WTC11 (cell line): ENCODE results near the gene SNTA1. TPM values are rescaled to one million over a fixed set of nuclear protein-coding genes. Genes with fewer than 3 reads are reported as not detected.

ENCODE experiments used
- ATAC-seq: fragments of 200-7000 bp; cut with Tn5 transposase; 2 replicates; pipeline ENCODE4 v1.10.0; 2021; ENCODE audit warnings: mild to moderate bottlenecking, moderate library complexity
- Bru-seq: library from RNA; stranded (reverse); fragments of 400-500 nt; gene quantifications from one replicate; lab custom pipeline; 2021; lab: Mats Ljungman, UMichigan
- CTCF ChIA-PET: fragments of 300-600 bp; sonication (Branson Sonifier 250); formaldehyde crosslinking; loops from one replicate; lab custom pipeline; 2021; ENCODE audit warnings: antibody characterized with exemption; lab: Charles Lee
- POLR2A ChIA-PET: fragments of 350-600 bp; sonication (Branson Sonifier 250); formaldehyde crosslinking; loops from one replicate; lab custom pipeline; 2021; ENCODE audit warnings: antibody characterized with exemption; lab: Charles Lee
- DNase-seq: peaks from one replicate; pipeline ENCODE4 v3.0.0; 2021; ENCODE audit warnings: low spot score
- H3K27ac Mint-ChIP-seq: 2 replicates; pipeline ENCODE4 v1.8.0; 2021; ENCODE audit warnings: mixed read lengths
- H3K27me3 Mint-ChIP-seq: 2 replicates; pipeline ENCODE4 v1.8.0; 2021; ENCODE audit warnings: low read depth, mild to moderate bottlenecking, moderate library complexity, mixed read lengths
- H3K36me3 Mint-ChIP-seq: 2 replicates; pipeline ENCODE4 v1.8.0; 2021; ENCODE audit warnings: mixed read lengths
- H3K4me1 Mint-ChIP-seq: 2 replicates; pipeline ENCODE4 v1.8.0; 2022; ENCODE audit warnings: mixed read lengths
- H3K4me3 Mint-ChIP-seq: 2 replicates; pipeline ENCODE4 v1.8.0; 2021; ENCODE audit warnings: mild to moderate bottlenecking, moderate library complexity, mixed read lengths
- H3K9me3 Mint-ChIP-seq: 2 replicates; pipeline ENCODE4 v1.8.0; 2021; ENCODE audit warnings: mixed read lengths
- CBFB ChIP-seq: sonication (generic); formaldehyde crosslinking; IDR thresholded peaks from 2 replicates; pipeline ENCODE4 v1.8.1; 2022; ENCODE audit warnings: mild to moderate bottlenecking, low read depth, missing genetic modification reagents
- CREB1 ChIP-seq: sonication (generic); formaldehyde crosslinking; IDR thresholded peaks from 2 replicates; pipeline ENCODE4 v1.8.0; 2023; ENCODE audit warnings: mild to moderate bottlenecking, missing genetic modification reagents
- FOXP1 ChIP-seq: sonication (generic); formaldehyde crosslinking; IDR thresholded peaks from 2 replicates; pipeline ENCODE4 v1.8.0; 2022; ENCODE audit warnings: missing genetic modification reagents, mild to moderate bottlenecking, moderate library complexity, borderline replicate concordance
- HMGXB4 ChIP-seq: sonication (generic); formaldehyde crosslinking; IDR thresholded peaks from 2 replicates; pipeline ENCODE4 v1.8.1; 2023; ENCODE audit warnings: mild to moderate bottlenecking, moderate library complexity, missing genetic modification reagents
- MYBL2 ChIP-seq: sonication (generic); formaldehyde crosslinking; IDR thresholded peaks from 2 replicates; pipeline ENCODE4 v1.8.1; 2023; ENCODE audit warnings: mild to moderate bottlenecking, moderate library complexity, missing genetic modification reagents
- NFE2L1 ChIP-seq: sonication (generic); formaldehyde crosslinking; IDR thresholded peaks from 2 replicates; pipeline ENCODE4 v1.8.1; 2023; ENCODE audit warnings: missing genetic modification reagents
- SP1 ChIP-seq: sonication (generic); formaldehyde crosslinking; conservative IDR thresholded peaks from 2 replicates; pipeline ENCODE4 v1.8.1; 2022; ENCODE audit warnings: missing genetic modification reagents
- TEAD1 ChIP-seq: sonication (generic); formaldehyde crosslinking; IDR thresholded peaks from 2 replicates; pipeline ENCODE4 v1.8.0; 2022; ENCODE audit warnings: mild to moderate bottlenecking, missing genetic modification reagents
- ZNF121 ChIP-seq: sonication (generic); formaldehyde crosslinking; IDR thresholded peaks from 2 replicates; pipeline ENCODE4 v1.8.0; 2023; ENCODE audit warnings: missing genetic modification reagents
- ZNF138 ChIP-seq: sonication (generic); formaldehyde crosslinking; conservative IDR thresholded peaks from 2 replicates; pipeline ENCODE4 v1.8.1; 2022; ENCODE audit warnings: mild to moderate bottlenecking, moderate library complexity, missing genetic modification reagents
- ZNF263 ChIP-seq: sonication (generic); formaldehyde crosslinking; IDR thresholded peaks from 2 replicates; pipeline ENCODE4 v1.8.1; 2022; ENCODE audit warnings: low read depth, mild to moderate bottlenecking, moderate library complexity, missing genetic modification reagents
- ZNF396 ChIP-seq: fragments of 250-450 bp; sonication (Bioruptor Pico); IDR thresholded peaks from 2 replicates; pipeline ENCODE4 v1.8.0; 2021; ENCODE audit warnings: mild to moderate bottlenecking, moderate library complexity, borderline replicate concordance
- ZNF512 ChIP-seq: sonication (generic); formaldehyde crosslinking; IDR thresholded peaks from 2 replicates; pipeline ENCODE4 v1.8.1; 2022; ENCODE audit warnings: missing genetic modification reagents, borderline replicate concordance
- ZNF532 ChIP-seq: fragments of 250-450 bp; sonication (Bioruptor Pico); IDR thresholded peaks from 2 replicates; pipeline ENCODE4 v1.9.0; 2021; ENCODE audit warnings: mild to moderate bottlenecking, borderline replicate concordance
- long read RNA-seq, 3 experiments: library from RNA in 1 of 3; library from capped mRNA in 1 of 3; library from polyadenylated mRNA in 1 of 3; unstranded in 2 of 3; stranded (forward) in 1 of 3; transcript quantifications; one replicate each; pipeline ENCODE4 v2.0.0, GENCODE V29; 2021
- total RNA-seq: library from RNA; stranded (reverse); gene quantifications from 3 replicates; pipeline ENCODE4 v1.2.3, GENCODE V29; 2021
- TF ChIP-seq, protein P1 (sequence below): sonication (generic); formaldehyde crosslinking; IDR thresholded peaks from 2 replicates; pipeline ENCODE4 v1.8.1; 2022; ENCODE audit warnings: mild to moderate bottlenecking, moderate library complexity, missing genetic modification reagents

Gene SNTA1
- total RNA-seq (5.3 to 6.3 TPM (median 6.2 TPM) in 3 replicates), Bru-seq, nascent RNA (percentile 27 among the genes with signal in this experiment)
- long read RNA-seq, experiment 1, transcript SNTA1-201 (8 exons, 2,342 nt) = major isoform, 13 of 17 reads
- long read RNA-seq, experiment 1, partial matches to known transcripts = 1 of 17 reads
- long read RNA-seq, experiment 1, other reads (novel, unspliced or antisense) = 3 of 17 reads
- long read RNA-seq, experiment 2, partial matches to known transcripts = 3 of 8 reads
- long read RNA-seq, experiment 2, other reads (novel, unspliced or antisense) = 1 of 8 reads
- long read RNA-seq, experiment 3, partial matches to known transcripts = 1 of 2 reads
- long read RNA-seq, experiment 3, other reads (novel, unspliced or antisense) = 1 of 2 reads

DNA sequence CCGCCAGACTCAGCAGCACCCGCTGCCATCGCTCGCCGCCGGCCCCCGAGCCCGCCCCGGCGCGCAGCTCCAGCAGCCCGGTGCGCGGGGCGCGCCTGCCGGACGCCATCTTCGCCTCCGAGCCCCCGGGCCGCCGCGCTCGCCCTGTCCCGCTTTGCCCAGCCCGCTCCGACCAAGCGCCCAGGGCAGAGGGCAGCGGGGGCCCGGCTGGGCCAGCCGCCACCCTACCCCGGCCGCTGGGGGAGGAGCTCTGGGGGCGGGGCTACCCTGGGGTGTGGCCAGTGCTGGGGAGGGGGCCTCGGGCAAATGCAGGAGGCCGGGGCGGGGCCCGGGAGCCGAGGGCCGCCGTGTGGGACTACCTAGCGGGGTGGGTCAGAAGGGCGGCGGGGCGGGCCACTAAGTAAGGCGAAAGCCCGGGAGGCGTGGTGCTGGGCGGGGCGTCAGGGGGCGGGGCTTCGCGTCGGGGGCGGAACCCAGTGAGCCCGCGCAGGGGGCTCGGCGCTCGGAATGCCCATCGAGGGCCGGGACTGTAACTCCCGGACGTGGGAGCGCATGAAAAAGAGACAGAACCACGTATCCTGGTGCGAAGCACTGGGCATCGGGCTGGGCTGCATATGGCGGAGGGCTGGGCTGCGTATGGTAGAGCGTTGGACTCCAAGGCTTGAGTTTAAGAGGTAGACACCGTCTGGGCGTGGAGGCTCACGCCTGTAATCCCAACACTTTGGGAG lies at the start of gene SNTA1:
TSS of gene SNTA1 (minus strand) at position 252 of the 728 bp plus-strand sequence. CDS start at position 109, 143 bp downstream.
- H3K27ac Mint-ChIP-seq = peak within 1 kb of the TSS; percentile 80
- H3K4me1 Mint-ChIP-seq = peaks cover 12% of the 10 kb centered on the region
- ChIA-PET CTCF (interaction anchor here (0.5 to 3.8 kb wide), 19 partner anchors 10 to 992 kb away, joined by 3 to 31 read pairs (median 4); partner anchors contain the start of genes ACTL10 and CBFA2T2), POLR2A (interaction anchor here (0.5 to 1.1 kb wide), 3 partner anchors 34 to 111 kb away, joined by 3 read pairs; partner anchors contain the start of gene CDK5RAP1)
- TF ChIP-seq CBFB (CRISPR knock-in tag) = 0 out of 2 replicates have a peak, but pooled peaks have one; percentile 31
- no peak for TF ChIP-seq HMGXB4 (CRISPR knock-in tag)
- no peak for TF ChIP-seq TEAD1 (CRISPR knock-in tag)
- TF ChIP-seq, protein P1, sequence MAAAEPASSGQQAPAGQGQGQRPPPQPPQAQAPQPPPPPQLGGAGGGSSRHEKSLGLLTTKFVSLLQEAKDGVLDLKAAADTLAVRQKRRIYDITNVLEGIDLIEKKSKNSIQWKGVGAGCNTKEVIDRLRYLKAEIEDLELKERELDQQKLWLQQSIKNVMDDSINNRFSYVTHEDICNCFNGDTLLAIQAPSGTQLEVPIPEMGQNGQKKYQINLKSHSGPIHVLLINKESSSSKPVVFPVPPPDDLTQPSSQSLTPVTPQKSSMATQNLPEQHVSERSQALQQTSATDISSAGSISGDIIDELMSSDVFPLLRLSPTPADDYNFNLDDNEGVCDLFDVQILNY (CRISPR knock-in tag) = no peak
- TF ChIP-seq NFE2L1 (CRISPR knock-in tag) = 0 out of 2 replicates have a peak, but pooled peaks have one; percentile 16
- 0 out of 2 replicates have a peak, but pooled peaks have one; percentile 30 for TF ChIP-seq FOXP1 (CRISPR knock-in tag)
- TF ChIP-seq ZNF263 (CRISPR knock-in tag) = no peak
- 0 out of 2 replicates have a peak, but pooled peaks have one; percentile 15 for TF ChIP-seq ZNF512 (CRISPR knock-in tag)
- 0 out of 2 replicates have a peak, but pooled peaks have one; percentile 38 for TF ChIP-seq MYBL2 (CRISPR knock-in tag)
- peak; percentile 36; the same call in 1 of the 2 replicates for TF ChIP-seq SP1
- ATAC-seq (peak; percentile 94), DNase-seq (peak; percentile 97)
- peaks cover 3% of the 10 kb centered on the region; the same call in 1 of the 2 replicates for H3K36me3 Mint-ChIP-seq
- H3K27me3 Mint-ChIP-seq = peaks cover 42% of the 10 kb centered on the region
- H3K9me3 Mint-ChIP-seq = peaks cover 5% of the 10 kb centered on the region
- H3K4me3 Mint-ChIP-seq = peak within 1 kb of the TSS; percentile 86

DNA sequence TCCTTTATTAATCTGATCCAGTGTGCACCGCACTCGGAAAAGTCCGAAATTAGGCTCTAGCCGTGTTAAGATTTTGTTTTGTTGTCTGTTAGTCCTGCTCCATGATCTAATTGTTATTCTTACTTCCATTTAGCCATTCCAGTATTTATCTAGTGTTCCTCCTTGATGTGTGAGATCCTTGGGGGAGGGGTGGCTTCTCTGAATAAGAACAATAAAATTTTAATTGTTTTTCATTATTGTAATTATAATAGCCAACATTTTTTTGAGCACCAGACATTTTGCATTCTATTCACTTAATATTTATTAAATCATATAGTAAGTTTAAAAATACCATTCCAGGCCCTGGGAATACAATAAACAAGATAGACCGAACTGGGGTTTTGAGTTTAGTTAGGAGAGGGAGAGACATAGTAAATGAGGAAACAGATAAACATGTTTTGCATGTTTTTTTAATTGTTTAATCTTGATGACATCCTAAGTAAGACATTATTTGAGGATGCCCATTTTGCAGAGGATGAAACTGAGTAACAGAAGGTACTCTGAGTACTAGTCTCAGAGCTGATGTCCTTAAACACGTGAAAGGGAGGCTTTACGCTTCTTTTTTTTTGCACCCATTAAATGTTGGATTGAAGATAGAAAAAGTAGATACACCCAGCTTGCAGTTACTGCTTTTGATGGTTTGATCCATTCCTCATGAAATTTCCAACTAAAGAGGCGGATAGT lies 47.5 kb upstream of the SNTA1 start:
- Mint-ChIP-seq H3K4me1 (peaks cover 13% of the 10 kb centered on the region), H3K27me3 (no peaks in the 10 kb centered on the region), H3K4me3 (peak overlapping the region; percentile 88), H3K36me3 (0 out of 2 replicates have a peak, but pooled peaks cover 2% of the 10 kb centered on the region), H3K27ac (no peak overlapping the region)
- POLR2A ChIA-PET = interaction anchor here (2.0 kb wide), 1 partner anchor 77 kb away, joined by 5 read pairs; no protein-coding TSS in a partner anchor
- ATAC-seq = no peak
- TF ChIP-seq ZNF121 (CRISPR knock-in tag) (no peak), ZNF138 (no peak), ZNF396 (no peak), SP1 (no peak), CREB1 (CRISPR knock-in tag) (no peak), ZNF532 (CRISPR knock-in tag) (no peak)
- TF ChIP-seq, all 79 proteins: peak for 0
- no peaks in the 10 kb centered on the region for H3K9me3 Mint-ChIP-seq
- CTCF ChIA-PET = interaction anchor here (0.6 to 1.7 kb wide), 4 partner anchors 10 to 162 kb away, joined by 3 to 13 read pairs (median 8); partner anchors contain the start of gene SNTA1
- DNase-seq = no peak
